Activated T-cell treated with anti-CD3 and anti-CD28 coated beads for 48 hours (primary cell): ENCODE results near the gene SBSN.

Experiments used
- DNase-seq: peaks from one replicate; pipeline ENCODE4 v3.0.0-alpha.2; 2020; ENCODE audit warnings: low read depth

SBSN gene

DNA sequence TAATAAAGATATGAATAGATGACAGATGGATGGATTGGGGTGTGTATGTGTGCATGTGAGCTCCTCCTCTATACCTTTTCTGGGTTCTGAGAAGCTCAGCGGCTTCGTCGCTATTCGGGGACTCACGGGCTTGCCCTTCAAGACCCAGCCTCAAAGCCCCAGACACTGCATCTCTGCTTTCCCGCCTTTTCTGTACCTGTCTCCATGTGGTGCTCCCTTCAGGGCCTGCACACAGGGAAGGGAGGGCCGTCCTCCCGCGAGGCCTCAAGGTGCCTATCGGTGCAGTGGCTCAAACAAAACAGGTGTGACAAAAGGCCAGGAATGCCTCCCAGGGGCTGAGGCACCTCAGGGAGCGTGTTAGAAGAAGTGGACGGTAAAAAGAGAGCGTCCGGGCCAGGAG, 54.0 kb downstream of the SBSN start:
- DNase-seq: no peak
